Pulmonary artery endothelial cell (primary cell): ENCODE measurements around the gene CCL27. TPM values are rescaled to one million over a fixed set of nuclear protein-coding genes. Genes with fewer than 3 reads are reported as not detected.

Experiments
- DNase-seq: peaks from one replicate; pipeline ENCODE4 v3.0.0-alpha.2; 2011; ENCODE audit warnings: low read depth, low spot score
- total RNA-seq: library from RNA; depleted of rRNA; stranded (reverse); fragments of >200 nt; gene quantifications from 2 replicates; pipeline ENCODE4 v1.2.3, GENCODE V29; 2014

Gene CCL27
- total RNA-seq, 1 donor from 2014 or later: not detected

GRCh38 chr9:34684816-34685215 lies 22.4 kb upstream of the CCL27 start:
- DNase-seq: no peak

- DNase-seq: no peak
These were observed 21.7 kb upstream of the CCL27 start for GRCh38 chr9:34684145-34684544.

GRCh38 chr9:34675869-34676268 lies 13.4 kb upstream of the CCL27 start:
- no peak for DNase-seq

GRCh38 chr9:34675048-34675714 lies 12.7 kb upstream of the CCL27 start:
- peak; percentile 33 for DNase-seq

- no peak for DNase-seq
These were observed 12.0 kb upstream of the CCL27 start for GRCh38 chr9:34674440-34674839.

GRCh38 chr9:34671307-34671706 lies 8.8 kb upstream of the CCL27 start:
- no peak for DNase-seq

- no peak for DNase-seq
These were observed 7.5 kb upstream of the CCL27 start for GRCh38 chr9:34669809-34670562.

- DNase-seq: peak; percentile 66
These were observed 3.2 kb upstream of the CCL27 start for GRCh38 chr9:34665381-34666250.

- no peak for DNase-seq
These were observed 2.6 kb upstream of the CCL27 start for GRCh38 chr9:34665067-34665380.

- peak; percentile 22 for DNase-seq
These were observed 2.0 kb upstream of the CCL27 start for GRCh38 chr9:34664281-34665066.

GRCh38 chr9:34663303-34663605 lies 797 bp upstream of the CCL27 start:
- DNase-seq: no peak

- DNase-seq: no peak
These were observed 2.7 kb downstream of the CCL27 start for GRCh38 chr9:34659592-34660253.

GRCh38 chr9:34658461-34658860 lies 4.0 kb downstream of the CCL27 start:
- no peak for DNase-seq

GRCh38 chr9:34656992-34657391 lies 5.5 kb downstream of the CCL27 start:
- no peak for DNase-seq

- DNase-seq: no peak
These were observed 7.1 kb downstream of the CCL27 start for GRCh38 chr9:34655394-34655793.

GRCh38 chr9:34654323-34655051 lies 8.0 kb downstream of the CCL27 start:
- DNase-seq: no peak

- no peak for DNase-seq
These were observed 9.0 kb downstream of the CCL27 start for GRCh38 chr9:34653151-34654072.

GRCh38 chr9:34652602-34653000 lies 9.9 kb downstream of the CCL27 start:
- no peak for DNase-seq

GRCh38 chr9:34651876-34652601 lies 10.4 kb downstream of the CCL27 start, which contains the start of gene IL11RA:
Gene IL11RA (plus strand): TSS chr9:34652185. CDS start chr9:34655218, 3,033 bp downstream.
- peak; percentile 37 for DNase-seq
